ENCODE measurements around the gene KRT35.

The KRT35 gene

GRCh38 chr17:41486809-41487530 lies 6.0 kb upstream of the KRT35 start:
- DNase-seq (ENCODE audit: low read depth), result peak; percentile 3

DNA sequence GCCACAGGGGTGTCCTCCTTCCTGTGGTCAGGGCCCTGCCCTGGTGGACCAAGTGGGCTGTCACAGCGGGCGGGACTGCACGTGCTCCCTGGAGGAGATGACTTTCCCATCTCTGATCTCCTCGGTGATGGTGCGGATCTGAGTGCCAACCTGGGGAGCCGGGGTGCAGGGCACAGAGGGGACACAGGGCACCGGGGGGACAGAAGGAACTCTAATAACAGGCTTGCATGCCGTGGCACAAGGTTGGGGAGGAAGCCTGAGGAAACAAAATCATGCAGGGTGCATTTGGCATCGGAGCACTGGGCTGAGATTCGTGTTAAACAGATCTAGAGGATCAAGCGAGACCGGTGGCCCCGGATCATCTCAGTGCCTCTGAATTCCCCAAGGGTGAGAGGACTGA lies 5.4 kb upstream of the KRT35 start:
- DNase-seq (ENCODE audit: low read depth), result no peak

DNA sequence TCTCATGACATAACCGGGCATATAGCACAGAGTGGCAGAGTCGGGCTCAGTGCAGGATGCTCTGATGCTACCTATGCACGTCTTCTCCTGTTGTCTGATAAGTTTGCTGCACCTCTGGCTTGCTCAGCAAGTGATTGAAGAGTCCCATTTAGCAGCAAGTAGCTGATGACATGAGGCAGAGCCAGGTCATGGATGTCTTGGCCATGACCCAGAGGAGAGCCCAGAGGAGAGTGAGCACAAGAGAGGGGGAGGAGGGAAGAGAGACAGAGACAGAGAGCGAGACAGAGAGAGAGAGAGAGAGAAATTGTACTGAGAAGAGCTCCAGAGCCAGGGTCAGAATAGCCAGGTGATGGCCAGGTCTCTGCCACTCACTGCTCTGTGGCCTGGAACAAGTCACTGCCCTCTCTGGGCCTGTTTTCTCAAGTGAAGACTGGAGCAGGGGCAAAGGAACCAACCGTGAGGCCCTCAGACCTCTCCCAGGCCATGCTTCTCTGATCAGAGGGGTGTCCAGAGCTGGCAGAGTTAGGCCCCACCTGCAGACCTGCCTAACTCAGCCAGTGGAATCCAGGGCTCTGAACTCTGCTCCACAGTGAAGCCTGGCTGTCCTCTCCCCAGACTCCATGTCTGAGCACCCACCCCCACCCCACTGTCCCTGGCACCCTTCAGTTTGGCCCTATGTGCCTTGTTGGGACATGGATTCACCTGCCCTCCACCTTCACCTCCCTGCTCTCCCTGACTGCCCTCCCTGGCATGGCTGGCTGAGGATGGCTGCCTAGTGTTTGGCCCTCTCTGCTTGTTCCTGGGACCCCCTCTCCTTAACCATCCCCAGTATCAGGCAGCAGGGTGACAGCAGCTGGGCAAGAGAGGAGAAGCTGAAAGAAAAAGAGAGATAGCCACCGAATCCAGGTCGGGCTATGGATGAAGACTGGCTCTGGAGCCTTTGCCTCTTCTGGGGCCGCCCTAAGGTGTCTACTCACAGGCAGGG lies 4.3 kb upstream of the KRT35 start:
- no peak for DNase-seq (ENCODE audit: low read depth)

DNA sequence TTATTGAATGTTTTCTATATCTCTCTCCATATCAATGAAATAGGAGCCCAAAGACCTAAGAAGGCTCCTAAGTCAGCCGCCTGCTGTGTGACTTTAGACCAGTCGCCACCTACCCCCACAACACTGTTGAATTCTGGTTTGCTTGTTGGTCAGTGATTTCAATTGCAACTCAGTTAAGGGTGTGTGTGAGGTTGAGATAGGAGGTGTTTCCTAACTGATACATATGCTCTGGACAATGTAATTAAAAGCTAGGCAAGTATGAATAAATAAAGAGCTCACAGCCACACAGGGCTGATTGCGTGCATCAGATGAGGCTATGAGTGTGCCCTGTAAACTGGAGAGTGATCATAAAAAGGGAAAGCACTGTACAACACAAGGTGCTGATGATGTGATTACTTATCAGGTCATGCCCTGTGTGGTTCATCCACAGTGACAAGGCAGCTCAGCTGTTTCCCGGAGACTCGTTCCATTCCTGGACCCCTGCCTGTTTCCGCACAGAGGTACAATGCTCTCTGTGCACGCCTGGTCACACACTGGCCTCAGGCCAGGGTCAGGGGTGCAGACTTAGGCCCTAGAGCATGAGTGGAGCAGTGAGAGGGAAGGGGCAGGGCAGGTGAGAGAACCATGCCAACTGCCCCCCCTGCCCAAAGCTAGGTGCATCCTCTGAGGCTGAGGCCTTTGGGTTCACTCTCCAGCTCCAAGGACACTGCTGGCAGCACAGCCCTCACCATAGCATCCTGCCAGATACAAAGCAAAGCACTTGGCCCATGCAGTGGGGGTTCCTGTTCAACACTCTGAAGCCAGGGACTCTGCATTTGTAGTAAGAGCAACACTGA lies 3.3 kb upstream of the KRT35 start:
- DNase-seq (ENCODE audit: low read depth), result no peak

DNA sequence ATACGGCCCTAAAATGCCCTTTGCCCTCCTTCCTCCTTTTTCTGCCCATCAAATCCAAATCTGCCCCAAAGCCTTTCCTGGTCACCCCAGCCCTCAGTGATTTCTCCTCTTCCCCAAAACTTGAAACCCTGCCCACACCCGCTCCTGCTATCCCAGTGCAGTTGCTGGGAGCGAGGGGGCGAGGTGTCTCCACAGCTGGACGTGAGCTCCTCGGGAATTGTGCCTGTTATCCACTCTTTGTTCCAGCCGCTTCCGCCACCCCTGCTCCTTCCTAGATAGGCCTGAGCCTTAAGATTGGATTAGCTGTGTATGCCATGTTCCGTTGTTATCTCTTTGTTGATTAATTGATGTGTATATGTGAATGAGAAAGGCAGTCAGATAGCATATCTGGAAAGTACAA lies 2.6 kb upstream of the KRT35 start:
- no peak for DNase-seq (ENCODE audit: low read depth)

DNA sequence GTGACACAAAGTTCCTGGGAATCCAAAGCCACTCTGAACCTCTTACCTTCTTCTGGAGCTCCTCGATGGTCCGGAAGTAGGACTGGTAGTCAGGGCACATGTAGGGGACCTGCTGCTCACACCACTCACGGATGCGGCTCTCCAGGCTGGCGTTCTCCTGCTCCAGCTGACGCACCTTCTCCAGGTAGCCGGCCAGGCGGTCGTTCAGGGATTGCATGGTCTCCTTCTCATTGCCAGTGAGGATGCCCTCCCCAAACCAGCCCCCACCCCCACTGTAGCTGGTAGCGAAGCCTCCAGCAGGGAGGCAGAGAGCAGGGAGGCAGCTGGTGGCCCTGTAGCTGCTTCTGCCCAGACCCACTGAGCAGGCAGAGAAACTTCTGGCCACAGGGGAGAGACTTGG lies 370 bp downstream of the KRT35 start:
- no peak for DNase-seq (ENCODE audit: low read depth)

DNA sequence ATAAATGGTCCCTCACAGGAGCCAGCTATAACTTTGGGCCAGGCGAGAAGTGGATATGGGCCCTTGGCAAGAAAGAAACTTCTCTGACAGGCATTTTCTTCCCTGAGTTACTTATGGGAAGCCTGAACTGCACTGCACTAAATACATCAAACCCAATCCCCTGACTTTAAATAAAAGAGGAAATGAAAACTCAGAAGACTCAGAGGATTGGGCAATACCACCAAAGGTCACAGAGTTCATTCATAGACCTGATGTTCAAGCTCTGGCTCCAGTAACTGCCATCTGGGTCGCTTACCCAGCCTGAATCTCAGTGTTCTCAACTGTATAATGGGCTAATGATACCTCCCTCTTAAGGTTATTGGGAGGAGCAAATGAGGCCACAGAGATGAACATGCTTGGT lies 815 bp downstream of the KRT35 start:
- no peak for DNase-seq (ENCODE audit: low read depth)

DNA sequence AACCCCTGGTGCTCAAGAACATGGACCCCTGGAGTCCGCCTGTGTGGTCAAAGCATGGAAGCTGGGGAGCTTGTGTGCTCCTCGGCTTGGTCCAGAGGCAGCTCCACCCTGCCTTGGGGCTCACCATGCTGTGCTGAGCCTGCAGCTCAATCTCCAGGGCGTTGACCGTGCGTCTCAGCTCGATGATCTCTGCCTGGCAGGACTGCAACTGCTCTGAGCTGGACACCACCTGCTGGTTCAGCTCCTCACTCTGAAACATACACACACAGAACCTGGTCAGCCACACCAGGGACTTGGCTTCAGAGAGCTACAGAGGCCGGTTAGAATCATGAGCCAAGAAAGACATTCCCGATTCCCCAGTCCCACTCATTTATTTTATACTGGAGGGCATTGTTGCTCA lies 2.7 kb downstream of the KRT35 start:
- DNase-seq (ENCODE audit: low read depth), result no peak

DNA sequence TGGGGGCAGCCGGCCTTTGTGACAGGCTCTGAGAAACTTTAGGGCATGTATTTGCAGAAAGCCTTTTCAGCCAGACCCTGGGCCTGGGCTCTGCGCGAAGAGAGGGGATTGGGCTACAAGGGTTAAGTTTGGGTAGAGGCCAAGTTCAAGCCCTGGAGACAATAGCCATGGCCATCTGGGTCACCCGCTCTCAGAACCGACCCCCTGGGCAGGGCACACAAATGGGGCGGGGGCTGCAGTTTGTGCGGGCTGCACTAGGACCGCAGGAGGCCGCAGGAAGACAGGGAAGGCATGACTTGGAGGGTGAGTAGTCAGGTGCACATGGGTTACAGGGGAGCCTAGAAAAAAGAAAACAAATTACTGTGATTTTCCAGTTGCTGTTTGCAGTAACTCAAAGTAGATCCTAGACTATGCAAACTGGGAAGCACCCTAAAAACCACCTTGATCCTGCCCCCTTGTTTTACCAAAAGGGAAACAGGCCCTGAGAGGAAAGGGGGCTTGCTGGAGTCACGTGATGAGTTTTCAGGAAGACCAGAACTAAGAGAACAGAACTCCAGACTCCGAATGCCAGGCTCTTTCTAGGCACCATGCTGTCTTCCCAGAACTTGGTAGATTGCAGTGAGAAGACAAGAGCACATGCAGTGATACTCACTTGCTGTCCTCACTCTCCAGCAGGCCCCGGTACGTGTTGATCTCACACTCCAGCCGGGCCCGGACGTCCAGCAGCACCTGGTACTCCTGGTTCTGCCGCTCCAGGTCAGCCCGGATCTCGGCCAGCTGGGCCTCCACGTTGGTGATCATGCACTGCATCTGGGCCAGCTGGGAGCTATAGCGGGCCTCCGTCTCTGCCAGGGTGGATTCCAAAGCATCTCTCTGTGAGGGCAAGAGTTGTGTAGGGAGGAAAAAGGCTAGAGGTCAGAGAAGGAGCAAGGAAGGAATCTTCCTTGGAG lies 3.8 kb downstream of the KRT35 start:
- DNase-seq (ENCODE audit: low read depth), result no peak

DNA sequence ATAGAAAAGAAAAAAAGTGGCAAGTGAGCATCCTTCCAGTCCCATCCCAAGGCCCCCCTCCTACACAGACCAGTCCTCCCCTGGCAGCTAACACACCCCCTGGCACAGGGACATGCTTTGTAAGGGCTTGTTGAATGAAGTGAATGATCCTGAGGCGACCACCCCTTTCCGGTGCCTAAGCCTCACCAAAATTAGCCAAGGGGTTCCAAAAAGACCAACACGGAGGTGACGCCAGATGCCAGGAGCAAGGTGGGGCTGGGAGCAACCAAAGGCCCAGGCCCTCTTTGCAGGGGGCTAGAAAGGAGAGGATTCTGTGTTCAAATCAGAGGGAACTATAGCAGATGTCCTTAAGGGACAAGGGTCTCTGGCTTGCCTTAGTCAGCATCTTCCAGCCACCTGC lies 5.5 kb downstream of the KRT35 start:
- no peak for DNase-seq (ENCODE audit: low read depth)

DNA sequence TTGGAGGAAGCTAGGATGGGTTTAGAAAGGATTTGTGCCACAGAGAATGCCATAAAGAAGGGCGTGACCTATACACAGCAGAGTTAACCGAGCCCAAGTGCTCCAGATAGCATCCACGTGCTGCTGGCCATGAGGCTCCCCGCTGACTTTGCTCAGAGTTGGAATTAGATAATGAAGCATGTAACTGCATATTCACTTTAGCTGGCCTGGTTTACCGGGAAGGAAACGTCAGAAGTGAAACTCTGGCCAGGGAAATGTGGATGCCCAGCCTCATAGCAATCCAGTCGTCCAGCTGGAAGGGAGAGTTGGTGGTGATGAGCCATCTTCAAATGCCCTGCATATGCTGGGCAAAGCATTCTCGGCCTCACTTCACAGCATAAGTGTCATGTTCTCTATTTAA lies 6.1 kb downstream of the KRT35 start:
- DNase-seq (ENCODE audit: low read depth), result no peak

DNA sequence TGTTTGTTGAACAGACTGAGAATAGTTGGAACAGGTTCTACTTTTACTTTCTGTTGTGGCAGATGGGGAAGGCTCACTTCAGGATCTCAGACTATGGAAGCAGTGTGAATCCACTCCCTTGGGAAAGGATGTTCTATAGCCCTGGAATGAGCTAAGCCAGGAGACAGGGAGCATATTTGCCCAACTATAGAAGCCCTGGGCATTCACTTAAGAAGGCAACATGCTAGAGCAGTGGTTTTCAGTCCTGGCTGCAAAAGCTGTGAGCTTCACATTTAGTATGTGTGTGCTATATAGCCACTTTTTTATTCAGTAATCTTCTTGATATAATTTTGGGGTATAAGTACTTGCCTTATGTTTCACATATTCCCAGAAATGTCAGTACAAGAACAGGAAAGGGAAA lies 12.6 kb downstream of the KRT35 start:
- DNase-seq (ENCODE audit: low read depth), result no peak

GRCh38 chr17:41467561-41467960 lies 13.4 kb downstream of the KRT35 start:
- DNase-seq (ENCODE audit: low read depth), result no peak

DNA sequence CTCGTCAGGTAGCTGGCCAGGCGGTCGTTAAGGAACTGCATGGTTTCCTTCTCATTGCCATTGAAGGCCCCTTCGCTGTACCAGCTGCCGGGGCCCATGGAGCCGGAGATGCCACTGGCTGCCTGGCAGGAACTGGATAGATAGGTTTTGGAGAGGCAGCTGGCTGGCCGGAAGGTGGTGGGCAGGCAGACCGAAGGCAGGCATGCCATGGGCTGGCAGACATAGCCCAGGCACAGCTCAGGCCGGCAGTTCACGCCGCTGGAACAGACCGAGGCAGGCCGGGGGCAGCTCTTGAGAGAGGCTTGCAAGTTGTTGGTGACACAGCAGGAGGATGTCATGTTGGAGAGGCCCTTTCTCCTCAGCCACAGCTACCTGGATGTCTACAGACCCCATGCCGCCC lies 14.0 kb downstream of the KRT35 start, which contains the start of gene KRT32:
Gene KRT32, minus strand, starts transcription at position 399 of the 400 bp plus-strand sequence. Its CDS starts 61 bp downstream, at position 338.
- DNase-seq (ENCODE audit: low read depth), result no peak

- no peak for DNase-seq (ENCODE audit: low read depth)
Observed at GRCh38 chr17:41464682-41465081, 16.3 kb downstream of the KRT35 start.

DNA sequence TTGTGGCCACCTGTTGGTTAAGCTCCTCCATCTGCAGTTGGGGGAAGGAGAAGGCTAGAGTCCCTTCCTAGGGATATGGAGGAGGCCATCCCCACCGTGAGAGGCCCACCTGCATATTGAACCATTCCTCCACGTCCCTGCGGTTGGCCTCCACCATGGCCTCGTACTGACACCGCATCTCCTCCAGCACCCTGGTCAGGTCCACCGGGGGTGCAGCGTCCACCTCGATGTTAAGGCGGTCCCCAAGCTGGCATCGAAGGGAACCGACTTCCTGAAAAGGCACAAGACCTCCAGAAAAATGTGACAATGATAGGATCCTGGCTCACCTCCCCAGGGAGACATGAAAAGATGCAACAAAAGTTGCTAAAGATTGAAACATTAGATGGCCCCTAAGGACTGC lies 16.8 kb downstream of the KRT35 start:
- no peak for DNase-seq (ENCODE audit: low read depth)

DNA sequence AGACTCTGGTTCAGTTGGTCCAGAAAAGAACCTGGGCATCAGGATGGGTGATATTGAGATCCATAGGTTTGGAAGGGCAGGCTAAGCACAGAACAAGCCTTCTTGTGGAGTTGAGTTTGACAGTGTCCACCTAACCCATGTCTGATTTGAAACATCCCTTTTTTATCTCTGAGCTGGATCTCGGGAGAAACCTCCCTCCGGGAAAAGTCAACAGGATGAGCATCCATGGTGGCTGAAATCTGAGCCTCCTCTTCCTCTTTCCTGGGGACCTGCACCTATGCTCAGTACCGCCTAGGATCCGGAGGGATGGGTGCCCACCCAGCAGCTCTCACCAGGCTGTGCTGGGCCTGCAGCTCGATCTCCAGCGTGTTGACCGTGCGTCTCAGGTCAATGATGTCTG lies 17.2 kb downstream of the KRT35 start:
- DNase-seq (ENCODE audit: low read depth), result no peak

GRCh38 chr17:41462705-41463104 lies 18.2 kb downstream of the KRT35 start:
- DNase-seq (ENCODE audit: low read depth), result no peak

DNA sequence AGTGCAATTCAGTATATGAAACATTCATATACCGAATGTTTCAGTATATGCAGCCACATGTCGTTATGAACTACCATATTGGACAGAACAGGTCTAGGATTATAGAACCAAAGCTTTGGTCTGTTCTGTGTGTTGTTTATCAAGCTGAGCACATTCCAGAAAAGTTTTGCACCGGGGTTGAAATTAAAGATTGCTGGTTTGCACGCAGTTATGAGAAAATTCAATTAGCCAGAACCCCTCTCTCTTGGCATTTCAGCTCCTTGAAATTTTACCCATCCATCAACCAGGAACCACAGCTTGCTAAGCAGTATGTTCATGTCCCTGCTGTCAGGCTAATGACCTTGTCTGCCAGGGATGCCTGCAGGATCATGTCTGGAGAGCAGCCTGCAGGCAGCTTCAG lies 23.3 kb downstream of the KRT35 start:
- no peak for DNase-seq (ENCODE audit: low read depth)

DNA sequence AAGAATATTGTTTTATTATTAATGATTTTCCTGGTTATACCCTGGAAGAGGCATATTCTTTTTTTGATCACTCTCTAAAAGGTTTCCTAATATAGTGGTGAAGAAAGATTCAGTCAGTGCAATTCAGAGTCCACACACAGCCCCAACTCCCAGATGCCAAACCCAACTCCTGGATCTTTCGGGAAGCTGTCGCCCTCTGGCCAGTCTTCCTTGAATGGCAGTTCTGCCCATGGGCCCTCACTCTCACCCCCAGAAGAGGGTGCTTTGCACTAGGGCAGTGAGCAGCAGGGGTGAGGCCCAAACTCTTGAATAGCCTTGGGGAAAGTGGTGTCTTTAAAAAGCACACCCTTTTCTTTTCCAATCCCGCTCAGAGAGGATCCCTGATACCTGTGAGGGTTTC lies 24.7 kb downstream of the KRT35 start:
- no peak for DNase-seq (ENCODE audit: low read depth)

DNA sequence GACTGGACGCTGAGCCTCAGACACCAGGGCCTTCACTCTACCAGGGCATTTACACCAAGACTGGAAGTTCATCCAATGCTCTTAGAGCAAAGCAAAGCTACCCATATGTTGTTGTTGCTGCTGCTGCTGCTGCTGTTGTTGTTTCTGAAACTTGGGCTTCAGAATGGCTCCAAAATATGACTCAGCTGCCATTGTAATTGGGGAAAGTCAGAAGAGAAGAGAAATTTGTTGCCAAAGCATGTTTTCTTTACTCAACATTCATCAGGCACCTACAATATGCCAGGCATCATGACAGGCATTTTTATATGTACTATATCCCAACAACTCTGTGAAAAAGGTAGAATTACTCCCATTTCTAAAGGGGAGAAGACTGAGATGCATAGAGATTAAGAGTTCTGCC lies 25.7 kb downstream of the KRT35 start:
- DNase-seq (ENCODE audit: low read depth), result no peak

Data from activated T-cell treated with anti-CD3 and anti-CD28 coated beads for 1 hour (primary cell).